ENCODE measurements around the gene E2F6. TPM values are rescaled to one million over a fixed set of nuclear protein-coding genes. Genes with fewer than 3 reads are reported as not detected.
A peak's percentile ranks its signal among the peaks of the same experiment; 100 is the strongest.

The E2F6 gene
- total RNA-seq, 1 donor from 2014 or later = 8.9 TPM

- peak overlapping the region in 1 of 3 donors; percentile 13 for H3K4me3 ChIP-seq (ENCODE audit: low read length in 3 of 3)
- no peaks in the 10 kb centered on the region for H3K36me3 ChIP-seq (ENCODE audit: control insufficient read depth in 3 of 3, insufficient read depth in 3 of 3, low read length in 3 of 3)
- peaks cover 0 to 2% (median 0%) of the 10 kb centered on the region in 3 donors for H3K9me3 ChIP-seq (ENCODE audit: control insufficient read depth in 3 of 3, low read length in 3 of 3)
- H3K9ac ChIP-seq (ENCODE audit: low read depth in 1 of 3, low read length in 3 of 3) = no peak overlapping the region
- no peaks in the 10 kb centered on the region for H3K27me3 ChIP-seq (ENCODE audit: control insufficient read depth in 3 of 3, insufficient read depth in 3 of 3, low read length in 3 of 3)
- H3K27ac ChIP-seq (ENCODE audit: low read depth, low read length) = no peak overlapping the region
- peaks cover 0 to 13% (median 5%) of the 10 kb centered on the region in 3 donors for H3K4me1 ChIP-seq (ENCODE audit: control insufficient read depth in 3 of 3, insufficient read depth in 3 of 3, low read length in 3 of 3)
Measured at GRCh38 chr2:11506611-11506969, 40.6 kb upstream of the E2F6 start.

DNA sequence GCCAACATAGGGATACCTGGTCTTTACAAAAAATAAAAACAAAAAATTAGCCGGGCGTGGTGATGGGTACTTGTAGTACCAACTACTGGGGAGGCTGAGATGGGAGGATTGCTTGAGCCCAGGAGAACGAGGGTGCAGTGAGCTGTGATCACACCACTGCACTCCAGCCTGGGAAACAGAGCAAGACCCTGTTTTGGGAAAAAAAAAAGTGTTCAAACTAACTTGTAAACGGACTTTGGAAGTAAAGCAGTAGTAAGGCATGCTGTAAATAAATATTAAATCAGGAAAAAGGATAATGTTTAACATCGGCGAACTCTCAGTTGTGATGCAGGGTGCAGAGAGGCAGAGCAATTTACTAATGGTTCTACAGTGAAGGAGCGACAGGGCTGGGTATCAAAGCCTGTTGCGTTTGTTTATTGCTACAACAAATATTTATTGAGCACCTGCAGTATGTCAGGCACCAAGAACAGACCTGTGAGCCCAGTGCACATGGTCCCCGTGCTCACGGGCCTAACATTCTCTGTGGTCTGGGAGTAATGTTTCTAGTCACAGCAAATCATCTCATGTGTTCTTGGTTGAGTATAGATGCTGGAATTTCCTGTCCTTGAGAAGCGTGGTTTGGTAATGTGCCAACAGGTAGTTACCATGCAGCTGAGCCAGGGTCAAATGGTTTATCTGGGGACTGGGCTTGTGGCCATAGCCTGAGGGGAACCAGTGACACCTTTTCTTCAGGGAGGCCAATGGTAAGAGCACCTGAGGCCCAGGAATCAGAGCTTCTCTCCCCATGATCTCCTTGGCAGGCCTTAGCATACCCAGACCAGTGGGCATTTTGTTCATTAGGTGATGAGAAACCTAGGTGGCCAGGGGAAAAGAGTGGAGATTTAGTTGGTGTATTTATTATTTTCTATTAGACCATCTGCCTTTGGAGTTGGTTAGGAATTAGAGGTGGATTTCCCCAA, 40.0 kb upstream of the E2F6 start:
- Histone ChIP-seq H3K27ac (ENCODE audit: low read depth, low read length) (no peak overlapping the region), H3K27me3 (ENCODE audit: control insufficient read depth in 3 of 3, insufficient read depth in 3 of 3, low read length in 3 of 3) (no peaks in the 10 kb centered on the region), H3K4me3 (ENCODE audit: low read length in 3 of 3) (no peak overlapping the region), H3K9ac (ENCODE audit: low read depth in 1 of 3, low read length in 3 of 3) (no peak overlapping the region), H3K4me1 (ENCODE audit: control insufficient read depth in 3 of 3, insufficient read depth in 3 of 3, low read length in 3 of 3) (peaks cover 0 to 13% (median 5%) of the 10 kb centered on the region in 3 donors), H3K36me3 (ENCODE audit: control insufficient read depth in 3 of 3, insufficient read depth in 3 of 3, low read length in 3 of 3) (no peaks in the 10 kb centered on the region), H3K9me3 (ENCODE audit: control insufficient read depth in 3 of 3, low read length in 3 of 3) (peaks cover 0 to 2% (median 0%) of the 10 kb centered on the region in 3 donors)

DNA sequence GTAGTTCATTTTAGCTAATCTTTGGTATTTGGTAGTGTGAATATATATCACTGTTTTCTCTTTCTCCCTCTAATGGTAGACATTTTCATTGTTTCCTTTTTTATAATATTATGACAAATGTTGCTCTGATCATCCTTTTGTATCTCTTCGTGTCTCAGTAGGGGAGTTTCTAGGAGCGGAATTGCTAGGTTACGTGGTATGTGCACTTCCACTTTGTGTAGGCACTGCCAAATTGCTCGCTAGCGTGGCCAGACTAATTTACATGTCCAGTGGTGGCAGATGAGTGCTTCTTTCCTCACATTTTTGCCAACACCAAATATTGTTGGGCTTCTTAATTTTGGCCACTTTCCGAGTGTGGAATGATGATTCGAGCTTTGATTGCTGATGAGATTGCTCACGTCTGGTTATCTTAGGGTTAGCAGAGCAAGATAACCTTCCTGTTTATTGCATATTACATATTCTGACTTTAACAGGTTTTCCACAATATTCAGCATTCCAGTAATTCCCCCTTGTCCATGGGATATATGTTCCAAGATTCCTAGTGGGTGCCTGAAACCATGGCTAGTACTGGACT, 37.5 kb upstream of the E2F6 start:
- Histone ChIP-seq H3K27me3 (ENCODE audit: control insufficient read depth in 3 of 3, insufficient read depth in 3 of 3, low read length in 3 of 3) (no peaks in the 10 kb centered on the region), H3K27ac (ENCODE audit: low read depth, low read length) (no peak overlapping the region), H3K9ac (ENCODE audit: low read depth in 1 of 3, low read length in 3 of 3) (no peak overlapping the region), H3K36me3 (ENCODE audit: control insufficient read depth in 3 of 3, insufficient read depth in 3 of 3, low read length in 3 of 3) (no peaks in the 10 kb centered on the region), H3K9me3 (ENCODE audit: control insufficient read depth in 3 of 3, low read length in 3 of 3) (peaks cover 0 to 2% (median 0%) of the 10 kb centered on the region in 3 donors), H3K4me1 (ENCODE audit: control insufficient read depth in 3 of 3, insufficient read depth in 3 of 3, low read length in 3 of 3) (peaks cover 5 to 22% (median 16%) of the 10 kb centered on the region in 3 donors), H3K4me3 (ENCODE audit: low read length in 3 of 3) (no peak overlapping the region)

DNA sequence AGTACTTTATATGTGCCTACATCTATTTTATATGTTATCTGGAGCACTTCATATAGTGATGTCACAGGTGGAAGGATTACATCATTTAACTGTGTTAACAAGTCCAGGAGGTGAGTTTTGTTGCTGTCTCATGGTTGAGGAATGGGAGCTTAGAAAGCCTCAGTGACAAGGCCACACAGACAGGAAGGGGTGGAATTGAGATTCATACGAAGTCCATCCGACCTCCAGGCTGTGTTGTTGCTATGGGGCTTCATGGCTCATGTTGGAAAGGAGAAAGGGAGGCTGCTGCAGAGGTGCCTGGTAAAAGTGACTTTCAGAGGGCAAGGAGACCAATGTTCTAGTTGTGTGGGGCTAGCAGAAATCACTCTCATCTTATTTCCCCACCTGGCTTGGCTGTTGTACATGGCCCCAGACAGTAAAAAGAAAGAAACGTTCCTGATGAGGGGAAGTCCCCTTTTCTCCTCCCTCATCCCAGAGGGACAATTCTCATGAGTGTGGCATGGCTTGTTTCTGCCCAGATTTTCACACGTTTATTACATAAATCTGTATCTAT, 36.9 kb upstream of the E2F6 start:
- Histone ChIP-seq H3K4me1 (ENCODE audit: control insufficient read depth in 3 of 3, insufficient read depth in 3 of 3, low read length in 3 of 3) (peaks cover 5 to 22% (median 16%) of the 10 kb centered on the region in 3 donors), H3K9ac (ENCODE audit: low read depth in 1 of 3, low read length in 3 of 3) (no peak overlapping the region), H3K27me3 (ENCODE audit: control insufficient read depth in 3 of 3, insufficient read depth in 3 of 3, low read length in 3 of 3) (no peaks in the 10 kb centered on the region), H3K4me3 (ENCODE audit: low read length in 3 of 3) (no peak overlapping the region), H3K36me3 (ENCODE audit: control insufficient read depth in 3 of 3, insufficient read depth in 3 of 3, low read length in 3 of 3) (no peaks in the 10 kb centered on the region), H3K9me3 (ENCODE audit: control insufficient read depth in 3 of 3, low read length in 3 of 3) (peaks cover 0 to 2% (median 0%) of the 10 kb centered on the region in 3 donors), H3K27ac (ENCODE audit: low read depth, low read length) (no peak overlapping the region)

DNA sequence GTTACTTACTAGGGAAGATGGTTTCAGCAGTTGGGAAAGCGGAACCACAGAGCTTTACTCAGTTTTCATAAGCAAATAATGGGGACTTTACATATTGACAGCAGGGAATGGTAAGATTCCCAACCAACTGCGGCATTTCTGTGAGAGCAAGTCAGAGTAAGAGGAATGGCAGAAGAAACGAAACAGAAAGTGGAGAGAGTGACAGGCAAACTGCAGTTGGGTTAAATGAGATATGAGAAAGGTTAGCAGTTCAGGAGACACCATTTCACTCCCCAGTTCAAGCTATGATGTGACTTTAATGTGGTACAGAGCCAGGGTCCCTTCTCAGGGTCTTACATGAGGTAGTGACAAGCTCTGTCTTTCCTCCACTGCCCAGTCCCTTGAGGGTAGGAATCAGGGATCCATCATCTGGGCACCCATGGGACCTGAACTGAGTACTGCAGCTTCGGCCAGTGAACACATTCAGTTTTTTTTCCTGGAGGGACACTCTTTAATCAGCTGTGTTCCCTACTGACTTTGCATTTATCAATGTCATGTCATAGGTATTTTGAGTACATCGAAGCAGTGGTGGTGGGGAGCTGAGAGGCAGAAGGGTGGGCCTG, 34.8 kb upstream of the E2F6 start:
- Histone ChIP-seq H3K27me3 (ENCODE audit: control insufficient read depth in 3 of 3, insufficient read depth in 3 of 3, low read length in 3 of 3) (no peaks in the 10 kb centered on the region), H3K9me3 (ENCODE audit: control insufficient read depth in 3 of 3, low read length in 3 of 3) (peaks cover 0 to 2% (median 0%) of the 10 kb centered on the region in 3 donors), H3K4me3 (ENCODE audit: low read length in 3 of 3) (no peak overlapping the region), H3K4me1 (ENCODE audit: control insufficient read depth in 3 of 3, insufficient read depth in 3 of 3, low read length in 3 of 3) (peaks cover 5 to 11% (median 9%) of the 10 kb centered on the region in 3 donors), H3K36me3 (ENCODE audit: control insufficient read depth in 3 of 3, insufficient read depth in 3 of 3, low read length in 3 of 3) (no peaks in the 10 kb centered on the region), H3K9ac (ENCODE audit: low read depth in 1 of 3, low read length in 3 of 3) (no peak overlapping the region), H3K27ac (ENCODE audit: low read depth, low read length) (no peak overlapping the region)

DNA sequence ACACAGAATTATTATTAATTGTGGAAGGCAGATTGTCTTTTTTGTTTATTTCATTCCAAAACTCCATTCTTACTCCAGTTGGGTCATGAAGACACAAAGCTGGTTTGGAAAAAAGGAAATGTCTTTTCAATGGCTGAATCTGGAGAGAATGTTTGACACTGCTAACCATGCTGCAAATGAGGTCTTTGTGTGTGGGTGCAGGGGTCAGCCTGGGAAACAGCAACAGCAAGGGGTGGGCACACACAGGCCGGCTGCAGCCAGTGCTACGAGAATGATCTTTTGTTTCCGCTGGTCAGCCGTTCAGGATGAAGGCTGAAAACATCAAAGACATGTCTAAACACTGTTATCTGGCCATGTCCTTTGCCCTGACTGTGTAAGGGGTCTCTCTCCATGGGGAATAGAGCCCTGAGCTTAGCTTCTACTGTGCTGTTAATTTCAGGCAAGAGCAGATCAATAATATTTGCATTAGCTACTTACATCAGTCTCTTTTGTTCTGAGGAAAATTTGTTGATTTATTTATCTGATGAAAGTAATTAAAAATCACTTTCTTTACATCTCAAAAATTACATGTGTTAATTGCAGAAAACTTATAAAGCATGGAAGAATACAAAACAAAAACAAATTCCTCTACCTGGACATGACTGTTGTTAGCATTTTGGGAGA, 33.3 kb upstream of the E2F6 start:
- peaks cover 0 to 2% (median 0%) of the 10 kb centered on the region in 3 donors for H3K9me3 ChIP-seq (ENCODE audit: control insufficient read depth in 3 of 3, low read length in 3 of 3)
- peaks cover 5 to 11% (median 9%) of the 10 kb centered on the region in 3 donors for H3K4me1 ChIP-seq (ENCODE audit: control insufficient read depth in 3 of 3, insufficient read depth in 3 of 3, low read length in 3 of 3)
- H3K4me3 ChIP-seq (ENCODE audit: low read length in 3 of 3) = peak overlapping the region in 1 of 3 donors; percentile 54
- H3K36me3 ChIP-seq (ENCODE audit: control insufficient read depth in 3 of 3, insufficient read depth in 3 of 3, low read length in 3 of 3) = no peaks in the 10 kb centered on the region
- peak overlapping the region; percentile 41 for H3K27ac ChIP-seq (ENCODE audit: low read depth, low read length)
- peak overlapping the region in 1 of 3 donors; percentile 79 for H3K9ac ChIP-seq (ENCODE audit: low read depth in 1 of 3, low read length in 3 of 3)
- no peaks in the 10 kb centered on the region for H3K27me3 ChIP-seq (ENCODE audit: control insufficient read depth in 3 of 3, insufficient read depth in 3 of 3, low read length in 3 of 3)

DNA sequence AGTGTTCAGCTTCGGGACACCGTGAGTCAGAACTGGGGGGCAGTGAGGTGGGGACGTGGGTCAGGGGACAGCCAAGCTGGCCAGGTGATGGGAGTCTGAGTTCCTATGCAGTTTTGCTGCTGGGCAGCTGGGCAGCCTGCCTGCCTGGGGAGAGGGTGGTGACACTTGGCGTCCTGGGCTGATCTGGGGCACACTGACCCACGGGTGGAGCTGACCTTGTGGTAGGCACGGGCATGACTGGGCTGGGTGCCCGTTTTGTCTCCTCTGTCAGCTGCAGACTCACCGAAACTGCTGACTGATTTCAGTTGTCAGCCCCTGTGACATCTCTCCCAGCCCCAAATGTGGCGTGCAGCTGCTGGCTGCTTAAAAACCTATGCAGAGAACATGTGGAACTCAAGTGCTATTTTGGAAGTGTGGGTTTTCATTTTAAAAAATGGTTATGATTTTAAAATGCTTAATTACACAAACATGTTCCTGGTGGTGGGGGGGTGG, 32.6 kb upstream of the E2F6 start:
- peak overlapping the region; percentile 32 to 79 (median 66) for H3K9ac ChIP-seq (ENCODE audit: low read depth in 1 of 3, low read length in 3 of 3)
- no peaks in the 10 kb centered on the region for H3K27me3 ChIP-seq (ENCODE audit: control insufficient read depth in 3 of 3, insufficient read depth in 3 of 3, low read length in 3 of 3)
- H3K4me3 ChIP-seq (ENCODE audit: low read length in 3 of 3) = peak overlapping the region in 1 of 3 donors; percentile 54
- peaks cover 0 to 2% (median 0%) of the 10 kb centered on the region in 3 donors for H3K9me3 ChIP-seq (ENCODE audit: control insufficient read depth in 3 of 3, low read length in 3 of 3)
- peak overlapping the region; percentile 41 for H3K27ac ChIP-seq (ENCODE audit: low read depth, low read length)
- peaks cover 5 to 11% (median 9%) of the 10 kb centered on the region in 3 donors for H3K4me1 ChIP-seq (ENCODE audit: control insufficient read depth in 3 of 3, insufficient read depth in 3 of 3, low read length in 3 of 3)
- no peaks in the 10 kb centered on the region for H3K36me3 ChIP-seq (ENCODE audit: control insufficient read depth in 3 of 3, insufficient read depth in 3 of 3, low read length in 3 of 3)

- no peak overlapping the region for H3K9ac ChIP-seq (ENCODE audit: low read depth in 1 of 3, low read length in 3 of 3)
- no peak overlapping the region for H3K27ac ChIP-seq (ENCODE audit: low read depth, low read length)
- H3K36me3 ChIP-seq (ENCODE audit: control insufficient read depth in 3 of 3, insufficient read depth in 3 of 3, low read length in 3 of 3) = no peaks in the 10 kb centered on the region
- no peaks in the 10 kb centered on the region for H3K9me3 ChIP-seq (ENCODE audit: control insufficient read depth in 3 of 3, low read length in 3 of 3)
- H3K4me3 ChIP-seq (ENCODE audit: low read length in 3 of 3) = no peak overlapping the region
- H3K4me1 ChIP-seq (ENCODE audit: control insufficient read depth in 3 of 3, insufficient read depth in 3 of 3, low read length in 3 of 3) = peaks cover 5 to 19% (median 9%) of the 10 kb centered on the region in 3 donors
- H3K27me3 ChIP-seq (ENCODE audit: control insufficient read depth in 3 of 3, insufficient read depth in 3 of 3, low read length in 3 of 3) = no peaks in the 10 kb centered on the region
Measured at GRCh38 chr2:11495844-11496681, 30.1 kb upstream of the E2F6 start.

- Histone ChIP-seq H3K9me3 (ENCODE audit: control insufficient read depth in 3 of 3, low read length in 3 of 3) (no peaks in the 10 kb centered on the region), H3K27me3 (ENCODE audit: control insufficient read depth in 3 of 3, insufficient read depth in 3 of 3, low read length in 3 of 3) (no peaks in the 10 kb centered on the region)
Measured at GRCh38 chr2:11494310-11494709, 28.3 kb upstream of the E2F6 start.

More at GRCh38 chr2:11494310-11494709, 28.3 kb upstream of the E2F6 start:
- Histone ChIP-seq H3K4me1 (ENCODE audit: control insufficient read depth in 3 of 3, insufficient read depth in 3 of 3, low read length in 3 of 3) (peaks cover 4 to 14% (median 5%) of the 10 kb centered on the region in 3 donors), H3K9ac (ENCODE audit: low read depth in 1 of 3, low read length in 3 of 3) (no peak overlapping the region), H3K4me3 (ENCODE audit: low read length in 3 of 3) (no peak overlapping the region), H3K27ac (ENCODE audit: low read depth, low read length) (no peak overlapping the region), H3K36me3 (ENCODE audit: control insufficient read depth in 3 of 3, insufficient read depth in 3 of 3, low read length in 3 of 3) (no peaks in the 10 kb centered on the region)

Data from skeletal muscle tissue (tissue), 4 donors.